ENCODE data around the gene CAT. TPM values are rescaled to one million over a fixed set of nuclear protein-coding genes. Genes with fewer than 3 reads are reported as not detected.

Gene CAT
- polyA plus RNA-seq, 1 experiment, result 104 TPM

GRCh38 chr11:34468209-34468841 lies 29.6 kb downstream of the CAT start:
- TF ChIP-seq CTCF (IDR thresholded peaks at IDR 0.05; ENCODE audit: low read depth, low read length), result peak; percentile 56
- POLR2A ChIA-PET, result no interaction called here
- no peak for DNase-seq (ENCODE audit: low read depth, low spot score)

DNA sequence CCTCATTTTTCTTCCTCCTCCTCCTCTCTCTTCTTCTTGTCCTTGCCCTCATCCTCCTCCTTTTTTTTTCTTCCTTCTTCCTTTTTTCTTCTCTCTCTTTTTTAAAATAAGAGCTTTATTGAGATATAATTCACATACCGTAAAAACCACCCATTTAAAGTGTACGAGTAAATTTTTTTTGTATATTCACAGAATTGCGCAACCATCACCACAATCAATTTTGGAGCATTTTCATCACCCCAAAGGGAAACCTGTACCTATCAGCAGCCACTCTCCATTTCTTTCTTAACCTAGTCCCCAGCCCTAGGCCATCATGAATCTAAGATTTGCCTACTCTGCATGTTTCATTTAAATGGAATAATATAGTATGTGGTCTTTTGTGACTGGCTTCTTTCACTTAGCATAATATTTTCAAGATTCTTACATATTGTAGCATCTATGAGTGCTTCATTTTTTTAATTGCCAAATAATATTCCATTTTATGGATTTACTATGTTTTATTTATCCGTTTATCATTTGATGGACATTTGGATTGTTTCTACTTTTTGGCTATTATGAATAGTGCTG lies 35.0 kb downstream of the CAT start:
- no peak for TF ChIP-seq CTCF (IDR thresholded peaks at IDR 0.05; ENCODE audit: low read depth, low read length)
- Histone ChIP-seq H3K27ac (ENCODE audit: low read depth, low read length) (no peak overlapping the region), H3K9me3 (ENCODE audit: control insufficient read depth, insufficient read depth, low read length) (no peaks in the 10 kb centered on the region), H3K27me3 (ENCODE audit: control insufficient read depth, insufficient read depth, low read length) (peaks cover 4% of the 10 kb centered on the region), H3K4me3 (ENCODE audit: low read depth, low read length) (no peak overlapping the region)
- CTCF ChIA-PET, result interaction anchor here (0.5 kb wide), 1 partner anchor 920 kb away, joined by 3 read pairs; no protein-coding TSS in a partner anchor
- POLR2A ChIA-PET, result no interaction called here
- no peak for DNase-seq (ENCODE audit: low read depth, low spot score)

More at GRCh38 chr11:34468209-34468841, 29.6 kb downstream of the CAT start:
- Histone ChIP-seq H3K9me3 (ENCODE audit: control insufficient read depth, insufficient read depth, low read length) (peaks cover 5% of the 10 kb centered on the region; the same call in 1 of the 2 replicates), H3K4me3 (ENCODE audit: low read depth, low read length) (no peak overlapping the region), H3K27ac (ENCODE audit: low read depth, low read length) (no peak overlapping the region), H3K27me3 (ENCODE audit: control insufficient read depth, insufficient read depth, low read length) (no peaks in the 10 kb centered on the region)
- CTCF ChIA-PET, result interaction anchor here (0.5 to 2.0 kb wide), 14 partner anchors 9 to 1303 kb away, joined by 3 to 6 read pairs (median 3); no protein-coding TSS in a partner anchor

DNA sequence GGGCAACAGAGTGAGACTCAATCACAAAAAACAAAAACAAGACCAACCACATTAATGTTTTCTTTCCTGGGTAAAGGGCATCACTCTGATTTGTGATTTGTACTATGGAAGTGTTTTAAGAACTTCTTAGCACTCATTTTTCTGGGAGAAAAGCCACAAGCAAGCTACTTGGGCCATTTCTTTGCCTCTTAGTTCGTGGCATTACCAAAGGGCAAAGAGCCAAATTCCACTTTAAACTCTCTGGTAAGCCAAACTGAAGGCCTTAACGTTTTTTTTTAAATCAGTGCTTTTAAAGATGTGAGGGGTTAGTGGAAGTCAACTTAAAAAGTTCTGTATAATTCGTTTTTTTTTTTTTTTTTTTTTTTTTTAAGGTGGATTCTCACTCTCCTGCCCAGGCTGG lies 36.9 kb downstream of the CAT start:
- TF ChIP-seq CTCF (IDR thresholded peaks at IDR 0.05; ENCODE audit: low read depth, low read length), result no peak
- ChIA-PET POLR2A (interaction anchor here (0.7 kb wide), 1 partner anchor 10 kb away, joined by 6 read pairs; no protein-coding TSS in a partner anchor), CTCF (interaction anchor here (2.4 kb wide), 1 partner anchor 17 kb away, joined by 10 read pairs; no protein-coding TSS in a partner anchor)
- H3K27me3 ChIP-seq (ENCODE audit: control insufficient read depth, insufficient read depth, low read length), result peaks cover 4% of the 10 kb centered on the region
- no peak overlapping the region for H3K27ac ChIP-seq (ENCODE audit: low read depth, low read length)
- DNase-seq (ENCODE audit: low read depth, low spot score), result no peak
- no peaks in the 10 kb centered on the region for H3K9me3 ChIP-seq (ENCODE audit: control insufficient read depth, insufficient read depth, low read length)
- H3K4me3 ChIP-seq (ENCODE audit: low read depth, low read length), result no peak overlapping the region

GRCh38 chr11:34476849-34477248 lies 38.1 kb downstream of the CAT start:
- H3K9me3 ChIP-seq (ENCODE audit: control insufficient read depth, insufficient read depth, low read length), result no peaks in the 10 kb centered on the region
- CTCF ChIA-PET, result interaction anchor here (1.2 to 2.4 kb wide), 2 partner anchors 9 to 16 kb away, joined by 3 to 10 read pairs; no protein-coding TSS in a partner anchor
- H3K4me3 ChIP-seq (ENCODE audit: low read depth, low read length), result no peak overlapping the region
- no peak for TF ChIP-seq CTCF (IDR thresholded peaks at IDR 0.05; ENCODE audit: low read depth, low read length)
- DNase-seq (ENCODE audit: low read depth, low spot score), result no peak
- no peak overlapping the region for H3K27ac ChIP-seq (ENCODE audit: low read depth, low read length)
- H3K27me3 ChIP-seq (ENCODE audit: control insufficient read depth, insufficient read depth, low read length), result peaks cover 4% of the 10 kb centered on the region
- POLR2A ChIA-PET, result no interaction called here

Data from AG04450 (cell line).